ENCODE results near the gene CTNNB1.

CTNNB1 gene

GRCh38 chr3:41241161-41241560 is 41.9 kb downstream of the CTNNB1 start:
- H3K23ac ChIP-seq (ENCODE audit: low read length): no peak overlapping the region
- peaks cover 6% of the 10 kb centered on the region for H3K79me1 ChIP-seq (ENCODE audit: low read length)
- no peak overlapping the region for H3K56ac ChIP-seq (ENCODE audit: low read length)
- H4K8ac ChIP-seq (ENCODE audit: low read depth, low read length): no peak overlapping the region
- H3K9ac ChIP-seq (ENCODE audit: low read length): no peak overlapping the region
- H3K4me2 ChIP-seq (ENCODE audit: low read length): no peak overlapping the region
- H2BK15ac ChIP-seq (replicated peaks; ENCODE audit: low read depth): no peak overlapping the region
- no peak overlapping the region for H2BK5ac ChIP-seq (ENCODE audit: low read length)
- no CpG with 5 or more reads among the region's 4 CpGs for WGBS (ENCODE audit: extremely low coverage, insufficient coverage, low lambda C conversion rate)
- H3K4me3 ChIP-seq (ENCODE audit: low read length): no peak overlapping the region
- H4K5ac ChIP-seq (ENCODE audit: low read length): no peak overlapping the region
- no peak overlapping the region for H3K18ac ChIP-seq (ENCODE audit: low read length)
- no peak overlapping the region for H3K4ac ChIP-seq (ENCODE audit: low read depth, low read length)
- no peak overlapping the region for H2BK120ac ChIP-seq (ENCODE audit: low read depth, low read length)
- no peak overlapping the region for H2AK5ac ChIP-seq (ENCODE audit: low read length)
- peaks cover 12% of the 10 kb centered on the region for H3K36me3 ChIP-seq (ENCODE audit: control insufficient read depth, insufficient read depth, low read length)
- DNase-seq: no peak
- H3K79me2 ChIP-seq (ENCODE audit: control insufficient read depth, insufficient read depth, low read length): no peaks in the 10 kb centered on the region
- no peaks in the 10 kb centered on the region for H3K4me1 ChIP-seq (ENCODE audit: control insufficient read depth, low read depth, low read length)
- H3K27me3 ChIP-seq (ENCODE audit: insufficient read depth, low read length, poor library complexity): no peaks in the 10 kb centered on the region
- no peak overlapping the region for H3K27ac ChIP-seq (ENCODE audit: low read depth, low read length)

GRCh38 chr3:41241800-41242571 is 42.7 kb downstream of the CTNNB1 start:
- no CpG with 5 or more reads among the region's 7 CpGs for WGBS (ENCODE audit: extremely low coverage, insufficient coverage, low lambda C conversion rate)
- H4K5ac ChIP-seq (ENCODE audit: low read length): no peak overlapping the region
- H3K27ac ChIP-seq (ENCODE audit: low read depth, low read length): no peak overlapping the region
- no peak overlapping the region for H2BK5ac ChIP-seq (ENCODE audit: low read length)
- H3K18ac ChIP-seq (ENCODE audit: low read length): no peak overlapping the region
- H3K9ac ChIP-seq (ENCODE audit: low read length): no peak overlapping the region
- no peak overlapping the region for H4K8ac ChIP-seq (ENCODE audit: low read depth, low read length)
- no peak overlapping the region for H3K4me3 ChIP-seq (ENCODE audit: low read length)
- peaks cover 3% of the 10 kb centered on the region for H3K79me1 ChIP-seq (ENCODE audit: low read length)
- H3K4me2 ChIP-seq (ENCODE audit: low read length): no peak overlapping the region
- H3K56ac ChIP-seq (ENCODE audit: low read length): no peak overlapping the region
- H2BK120ac ChIP-seq (ENCODE audit: low read depth, low read length): no peak overlapping the region
- no peaks in the 10 kb centered on the region for H3K4me1 ChIP-seq (ENCODE audit: control insufficient read depth, low read depth, low read length)
- H3K36me3 ChIP-seq (ENCODE audit: control insufficient read depth, insufficient read depth, low read length): peaks cover 7% of the 10 kb centered on the region
- no peak overlapping the region for H2BK15ac ChIP-seq (replicated peaks; ENCODE audit: low read depth)
- H3K79me2 ChIP-seq (ENCODE audit: control insufficient read depth, insufficient read depth, low read length): no peaks in the 10 kb centered on the region
- H3K4ac ChIP-seq (ENCODE audit: low read depth, low read length): no peak overlapping the region
- H3K27me3 ChIP-seq (ENCODE audit: insufficient read depth, low read length, poor library complexity): no peaks in the 10 kb centered on the region
- no peak overlapping the region for H3K23ac ChIP-seq (ENCODE audit: low read length)
- H2AK5ac ChIP-seq (ENCODE audit: low read length): no peak overlapping the region
- DNase-seq: no peak

GRCh38 chr3:41243183-41243582 is 43.9 kb downstream of the CTNNB1 start:
- Histone ChIP-seq H3K27ac (ENCODE audit: low read depth, low read length) (no peak overlapping the region), H2BK5ac (ENCODE audit: low read length) (no peak overlapping the region), H2BK15ac (replicated peaks; ENCODE audit: low read depth) (no peak overlapping the region), H4K5ac (ENCODE audit: low read length) (no peak overlapping the region), H3K4me3 (ENCODE audit: low read length) (no peak overlapping the region), H3K9ac (ENCODE audit: low read length) (no peak overlapping the region), H3K27me3 (ENCODE audit: insufficient read depth, low read length, poor library complexity) (no peaks in the 10 kb centered on the region), H3K4me2 (ENCODE audit: low read length) (no peak overlapping the region), H3K79me2 (ENCODE audit: control insufficient read depth, insufficient read depth, low read length) (no peaks in the 10 kb centered on the region), H4K8ac (ENCODE audit: low read depth, low read length) (no peak overlapping the region), H2AK5ac (ENCODE audit: low read length) (no peak overlapping the region), H3K56ac (ENCODE audit: low read length) (no peak overlapping the region), H3K4me1 (ENCODE audit: control insufficient read depth, low read depth, low read length) (no peaks in the 10 kb centered on the region), H3K36me3 (ENCODE audit: control insufficient read depth, insufficient read depth, low read length) (peaks cover 7% of the 10 kb centered on the region), H3K18ac (ENCODE audit: low read length) (no peak overlapping the region), H2BK120ac (ENCODE audit: low read depth, low read length) (no peak overlapping the region), H3K79me1 (ENCODE audit: low read length) (peaks cover 3% of the 10 kb centered on the region), H3K23ac (ENCODE audit: low read length) (no peak overlapping the region), H3K4ac (ENCODE audit: low read depth, low read length) (no peak overlapping the region)
- no CpG with 5 or more reads among the region's 2 CpGs for WGBS (ENCODE audit: extremely low coverage, insufficient coverage, low lambda C conversion rate)
- no peak for DNase-seq

- Histone ChIP-seq H3K36me3 (ENCODE audit: control insufficient read depth, insufficient read depth, low read length) (peaks cover 2% of the 10 kb centered on the region), H3K27ac (ENCODE audit: low read depth, low read length) (no peak overlapping the region), H3K27me3 (ENCODE audit: insufficient read depth, low read length, poor library complexity) (no peaks in the 10 kb centered on the region), H3K9ac (ENCODE audit: low read length) (no peak overlapping the region), H4K5ac (ENCODE audit: low read length) (no peak overlapping the region), H3K4me3 (ENCODE audit: low read length) (no peak overlapping the region), H2BK15ac (replicated peaks; ENCODE audit: low read depth) (no peak overlapping the region), H3K79me1 (ENCODE audit: low read length) (no peaks in the 10 kb centered on the region), H3K4me2 (ENCODE audit: low read length) (no peak overlapping the region), H3K4me1 (ENCODE audit: control insufficient read depth, low read depth, low read length) (no peaks in the 10 kb centered on the region), H2AK5ac (ENCODE audit: low read length) (no peak overlapping the region), H2BK120ac (ENCODE audit: low read depth, low read length) (no peak overlapping the region), H3K18ac (ENCODE audit: low read length) (no peak overlapping the region), H3K79me2 (ENCODE audit: control insufficient read depth, insufficient read depth, low read length) (no peaks in the 10 kb centered on the region), H3K56ac (ENCODE audit: low read length) (no peak overlapping the region), H3K4ac (ENCODE audit: low read depth, low read length) (no peak overlapping the region), H4K8ac (ENCODE audit: low read depth, low read length) (no peak overlapping the region), H3K23ac (ENCODE audit: low read length) (no peak overlapping the region), H2BK5ac (ENCODE audit: low read length) (no peak overlapping the region)
- no CpG with 5 or more reads among the region's 6 CpGs for WGBS (ENCODE audit: extremely low coverage, insufficient coverage, low lambda C conversion rate)
- DNase-seq: no peak
Observed at GRCh38 chr3:41244620-41245336, 45.5 kb downstream of the CTNNB1 start.

GRCh38 chr3:41247055-41248004 is 48.0 kb downstream of the CTNNB1 start:
- no peak overlapping the region for H3K4ac ChIP-seq (ENCODE audit: low read depth, low read length)
- H3K18ac ChIP-seq (ENCODE audit: low read length): no peak overlapping the region
- H2BK15ac ChIP-seq (replicated peaks; ENCODE audit: low read depth): no peak overlapping the region
- H3K4me1 ChIP-seq (ENCODE audit: control insufficient read depth, low read depth, low read length): no peaks in the 10 kb centered on the region
- DNase-seq: no peak
- H3K36me3 ChIP-seq (ENCODE audit: control insufficient read depth, insufficient read depth, low read length): no peaks in the 10 kb centered on the region
- H2BK120ac ChIP-seq (ENCODE audit: low read depth, low read length): no peak overlapping the region
- no peak overlapping the region for H3K4me2 ChIP-seq (ENCODE audit: low read length)
- H3K4me3 ChIP-seq (ENCODE audit: low read length): no peak overlapping the region
- H3K27ac ChIP-seq (ENCODE audit: low read depth, low read length): no peak overlapping the region
- no peaks in the 10 kb centered on the region for H3K79me1 ChIP-seq (ENCODE audit: low read length)
- H2AK5ac ChIP-seq (ENCODE audit: low read length): no peak overlapping the region
- no peak overlapping the region for H3K56ac ChIP-seq (ENCODE audit: low read length)
- no peaks in the 10 kb centered on the region for H3K79me2 ChIP-seq (ENCODE audit: control insufficient read depth, insufficient read depth, low read length)
- H3K27me3 ChIP-seq (ENCODE audit: insufficient read depth, low read length, poor library complexity): no peaks in the 10 kb centered on the region
- H3K9ac ChIP-seq (ENCODE audit: low read length): no peak overlapping the region
- no peak overlapping the region for H3K23ac ChIP-seq (ENCODE audit: low read length)
- H2BK5ac ChIP-seq (ENCODE audit: low read length): no peak overlapping the region
- WGBS (ENCODE audit: extremely low coverage, insufficient coverage, low lambda C conversion rate): no CpG with 5 or more reads among the region's 12 CpGs
- H4K5ac ChIP-seq (ENCODE audit: low read length): no peak overlapping the region
- no peak overlapping the region for H4K8ac ChIP-seq (ENCODE audit: low read depth, low read length)
